Measurements from ENCODE around the gene CTNND2.

CTNND2 gene

GRCh38 chr5:11520241-11520930 lies 383.9 kb downstream of the CTNND2 start:
- DNase-seq (ENCODE audit: low read depth in 3 of 3), result no peak

- no peak for DNase-seq (ENCODE audit: low read depth in 3 of 3)
Observed at GRCh38 chr5:11519236-11519635, 385.0 kb downstream of the CTNND2 start.

- no peak for DNase-seq (ENCODE audit: low read depth in 3 of 3)
Observed at GRCh38 chr5:11518676-11519075, 385.6 kb downstream of the CTNND2 start.

DNA sequence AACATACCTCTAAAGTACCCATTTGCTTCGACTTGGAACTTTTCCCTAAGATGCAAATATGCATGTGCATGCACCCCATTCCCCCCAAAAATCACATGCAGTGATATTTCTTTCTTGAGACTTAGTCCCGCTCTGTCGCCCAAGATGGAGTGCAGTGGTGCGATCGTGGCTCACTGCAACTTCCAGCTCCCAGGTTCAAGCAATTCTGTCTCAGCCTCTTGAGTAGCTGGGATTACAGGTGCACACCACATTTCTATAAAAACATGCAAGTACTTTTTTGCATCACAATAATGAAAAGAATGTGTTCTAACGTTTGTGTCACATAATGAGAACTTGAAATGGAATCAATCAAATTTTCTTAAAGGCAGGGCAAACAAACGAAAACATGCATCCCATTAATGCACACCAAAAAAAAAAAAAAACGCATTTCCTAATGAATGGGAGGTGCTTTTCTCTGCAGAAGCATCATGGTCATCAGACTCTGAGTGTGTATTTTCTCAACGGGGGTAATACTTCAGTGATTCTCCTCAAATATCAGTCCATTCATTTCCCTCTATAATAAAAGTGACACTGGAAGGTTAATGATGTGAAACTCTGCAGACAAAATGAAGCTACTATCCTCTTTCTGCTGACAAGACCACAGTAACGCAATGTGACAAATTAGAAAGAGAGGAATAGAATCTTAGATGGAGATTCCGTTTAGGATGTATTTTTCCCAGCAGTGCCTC lies 389.4 kb downstream of the CTNND2 start:
- DNase-seq (ENCODE audit: low read depth in 3 of 3), result no peak

DNA sequence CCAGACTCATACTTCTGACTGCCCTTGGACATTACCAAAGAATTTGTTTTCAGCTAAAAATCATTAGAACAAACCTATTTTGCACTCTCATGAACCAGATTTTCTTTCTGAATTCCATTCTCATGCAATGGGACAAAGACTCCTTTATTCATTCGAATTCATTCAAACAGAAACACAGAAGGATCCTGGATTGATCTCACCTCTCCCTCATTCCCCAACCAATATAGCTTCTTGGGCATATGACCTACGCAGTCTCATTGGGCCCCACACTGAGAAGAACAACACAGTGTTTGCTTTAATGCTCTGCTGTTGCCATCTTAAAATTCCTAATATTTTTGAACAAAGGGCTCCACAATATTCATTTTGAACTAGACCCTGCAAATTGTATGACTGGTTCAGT lies 392.4 kb downstream of the CTNND2 start:
- no peak for DNase-seq (ENCODE audit: low read depth in 3 of 3)

DNA sequence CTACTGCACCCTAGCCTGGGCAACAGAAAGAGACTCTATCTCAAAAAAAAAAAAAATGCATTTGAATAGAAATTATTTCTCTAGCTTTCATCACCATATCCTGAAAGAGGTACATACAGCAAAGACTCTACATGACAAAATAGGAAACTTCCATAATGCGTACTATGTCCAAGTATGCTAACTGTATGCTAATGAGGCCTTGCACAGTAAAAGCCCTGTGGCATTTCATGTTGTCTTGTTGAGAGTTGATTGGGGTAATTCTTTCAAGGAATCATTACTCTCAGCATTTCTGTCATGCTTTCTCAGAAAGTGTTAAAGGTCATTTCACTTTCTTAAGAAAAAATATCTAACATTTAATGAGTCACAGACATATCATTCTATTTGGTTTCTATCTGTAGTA lies 393.4 kb downstream of the CTNND2 start:
- DNase-seq (ENCODE audit: low read depth in 3 of 3), result no peak

DNA sequence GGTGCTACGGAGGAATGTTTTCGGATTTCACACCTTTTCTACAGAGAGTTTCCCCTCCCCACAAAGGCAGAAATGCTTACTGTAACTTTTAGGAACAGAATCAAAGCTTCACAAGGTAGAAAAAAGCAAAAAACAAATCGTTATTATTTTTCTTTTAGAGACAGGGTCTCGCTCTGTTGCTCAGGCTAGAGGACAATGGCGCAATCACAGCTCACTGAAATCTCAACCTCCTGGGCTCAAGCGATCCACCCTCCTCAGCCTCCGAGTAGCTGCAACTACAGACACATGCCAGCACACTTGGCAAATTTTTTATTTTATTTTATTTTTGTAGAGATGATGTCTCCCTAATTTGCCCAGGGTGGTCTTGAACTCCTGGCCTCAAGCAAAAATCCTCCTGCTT lies 394.5 kb downstream of the CTNND2 start:
- DNase-seq (ENCODE audit: low read depth in 3 of 3), result no peak

GRCh38 chr5:11507156-11507910 lies 396.9 kb downstream of the CTNND2 start:
- no peak for DNase-seq (ENCODE audit: low read depth in 3 of 3)

DNA sequence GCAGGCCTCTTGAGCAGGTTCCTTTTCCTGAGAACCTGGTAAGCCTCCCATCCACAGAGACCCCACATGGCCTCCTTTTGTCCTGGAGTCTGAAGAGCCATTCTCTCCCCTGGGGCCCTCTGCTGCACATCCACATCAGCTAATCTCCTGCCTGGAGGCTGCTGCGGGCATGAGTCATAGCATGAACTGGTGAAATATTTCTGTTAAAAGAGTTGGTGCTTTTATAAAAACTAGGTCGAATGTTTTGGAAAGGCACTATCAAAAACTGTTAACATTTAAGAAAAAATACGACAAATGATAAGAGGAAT lies 399.4 kb downstream of the CTNND2 start:
- DNase-seq (ENCODE audit: low read depth in 3 of 3), result no peak

GRCh38 chr5:11504065-11504885 lies 400.0 kb downstream of the CTNND2 start:
- no peak for DNase-seq (ENCODE audit: low read depth in 3 of 3)

DNA sequence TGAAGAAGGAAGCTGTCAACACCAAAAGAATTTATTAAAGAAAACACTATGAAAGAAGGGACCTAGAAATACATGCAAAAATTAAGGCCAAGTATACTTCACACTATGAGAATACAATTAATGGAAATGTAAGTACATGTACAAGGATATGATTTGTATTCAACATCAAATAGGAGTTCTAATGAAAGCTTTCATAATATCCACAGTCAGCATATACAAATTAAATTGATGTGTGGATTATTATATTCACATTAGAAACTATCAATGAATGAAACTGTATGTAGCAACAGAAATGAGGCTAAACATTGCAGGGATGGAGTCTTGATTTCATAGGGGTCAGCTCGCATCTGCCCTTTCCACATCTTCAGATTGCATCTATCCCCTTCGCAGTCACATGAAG lies 401.5 kb downstream of the CTNND2 start:
- no peak for DNase-seq (ENCODE audit: low read depth in 3 of 3)

GRCh38 chr5:11497651-11498050 lies 406.6 kb downstream of the CTNND2 start:
- DNase-seq (ENCODE audit: low read depth in 3 of 3), result no peak

DNA sequence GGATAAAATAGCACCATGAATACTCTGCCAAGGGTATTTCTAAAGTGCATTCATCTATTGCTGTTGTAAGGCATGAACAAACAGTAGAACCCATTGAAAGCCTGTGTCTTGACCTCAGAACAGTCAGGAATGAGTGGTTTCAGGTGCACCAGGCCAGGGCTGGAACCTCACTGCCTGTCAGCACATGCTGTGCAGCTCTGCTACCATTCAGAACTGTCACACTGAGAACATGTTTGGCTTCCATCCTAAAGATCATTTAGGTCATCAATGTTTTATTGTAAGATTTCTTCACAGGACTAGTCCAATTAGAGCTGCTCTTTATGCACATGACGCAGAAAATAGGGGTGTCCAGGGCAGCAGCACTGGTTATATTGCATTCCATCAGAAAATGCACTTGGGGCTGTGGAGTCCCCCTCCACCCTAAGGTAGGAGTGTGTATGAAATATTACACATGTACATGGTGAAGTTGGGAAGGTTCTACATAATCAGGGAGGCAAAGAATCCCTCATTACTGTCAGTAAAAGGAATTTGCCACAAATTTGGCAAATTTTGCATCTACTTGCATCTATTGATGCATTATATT lies 408.0 kb downstream of the CTNND2 start:
- DNase-seq (ENCODE audit: low read depth in 3 of 3), result no peak

DNA sequence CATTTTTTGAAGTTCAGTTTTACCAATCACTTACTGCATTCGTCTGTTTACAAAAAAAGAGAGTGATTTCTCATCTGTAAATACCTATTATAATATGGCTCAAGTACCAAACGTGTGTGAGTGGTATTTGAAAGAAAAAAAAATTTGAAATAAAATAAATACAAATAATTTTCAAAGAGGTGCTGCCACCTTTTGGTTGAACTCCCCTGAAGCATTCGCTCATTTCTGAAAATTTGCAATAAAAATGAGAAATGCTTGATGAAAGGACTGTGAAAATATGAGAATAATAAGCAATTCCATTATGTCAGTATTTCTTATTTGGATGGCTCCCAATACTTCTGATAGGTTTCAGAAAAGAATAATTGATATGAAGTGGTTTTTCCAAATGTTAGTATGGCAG lies 409.9 kb downstream of the CTNND2 start:
- DNase-seq (ENCODE audit: low read depth in 3 of 3), result no peak

DNA sequence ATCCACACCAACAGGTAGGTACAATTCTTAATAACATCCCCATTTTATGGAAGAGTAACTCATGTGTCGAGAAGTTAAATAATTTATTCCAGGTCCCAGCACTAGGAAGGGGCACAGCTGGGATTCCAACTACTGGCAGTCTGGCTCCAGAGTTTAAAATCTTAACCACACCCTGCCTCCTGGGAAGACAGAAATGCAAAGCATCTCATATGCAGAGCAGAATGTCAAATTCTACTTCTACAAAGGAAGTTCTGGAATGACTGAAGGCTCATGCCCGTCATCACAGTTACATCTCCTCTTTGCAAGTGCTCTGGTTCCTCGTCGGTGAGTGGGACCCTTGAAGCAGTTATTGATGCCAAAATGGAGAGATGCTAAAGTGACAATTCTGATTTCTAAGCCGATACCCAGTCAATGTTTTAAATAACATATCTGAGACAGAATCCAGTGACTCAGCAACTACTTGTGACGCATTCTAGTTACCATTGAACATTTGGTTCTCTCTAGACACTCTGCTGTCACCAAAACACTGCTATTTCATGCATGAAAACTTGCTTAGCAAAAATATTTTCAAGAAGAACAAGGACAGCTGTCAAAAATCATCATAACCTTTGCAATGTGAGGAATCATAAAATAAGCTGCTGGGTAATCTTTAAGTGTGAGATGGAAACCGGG lies 412.7 kb downstream of the CTNND2 start:
- DNase-seq (ENCODE audit: low read depth in 3 of 3), result no peak

- DNase-seq (ENCODE audit: low read depth in 3 of 3), result no peak
Observed at GRCh38 chr5:11483630-11484029, 420.6 kb downstream of the CTNND2 start.

GRCh38 chr5:11482011-11482410 lies 422.2 kb downstream of the CTNND2 start:
- no peak for DNase-seq (ENCODE audit: low read depth in 3 of 3)

DNA sequence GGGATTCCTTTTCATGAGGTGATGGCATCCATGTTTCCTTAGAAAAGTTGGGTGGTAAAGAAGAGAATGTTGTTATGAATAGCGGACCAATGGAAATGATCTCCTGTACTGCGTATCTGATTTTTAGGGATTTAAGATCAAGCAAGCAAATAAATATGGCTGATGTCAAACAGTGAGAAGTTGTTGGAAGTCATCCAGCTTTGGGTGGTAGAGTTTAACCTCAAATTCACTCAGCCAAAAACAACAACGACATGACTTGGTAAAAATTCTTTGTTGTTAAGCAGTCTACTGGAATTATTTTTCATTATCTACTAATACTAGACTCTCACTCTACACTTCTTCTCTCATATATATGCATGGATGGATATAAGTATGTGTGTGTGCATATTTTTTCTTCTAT lies 426.5 kb downstream of the CTNND2 start:
- DNase-seq (ENCODE audit: low read depth in 3 of 3), result no peak

DNA sequence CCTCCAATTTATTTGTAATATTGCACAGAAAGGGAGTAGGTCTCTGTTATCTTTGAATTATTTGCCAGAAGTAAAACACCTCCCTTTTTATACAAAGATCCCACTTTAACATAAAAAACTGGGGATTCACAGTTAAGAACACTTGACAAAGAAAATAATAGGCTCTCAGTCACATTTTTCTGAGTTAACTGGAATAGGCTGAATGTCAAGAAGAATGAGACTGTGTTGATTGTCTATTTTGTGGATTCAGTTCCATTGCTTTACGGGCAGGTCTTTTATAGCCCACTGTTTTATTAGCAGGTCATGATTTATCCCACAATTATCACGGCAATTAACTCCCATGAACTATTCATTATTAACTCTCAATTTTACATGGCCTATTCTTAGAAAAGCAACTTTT lies 427.4 kb downstream of the CTNND2 start:
- no peak for DNase-seq (ENCODE audit: low read depth in 3 of 3)

DNA sequence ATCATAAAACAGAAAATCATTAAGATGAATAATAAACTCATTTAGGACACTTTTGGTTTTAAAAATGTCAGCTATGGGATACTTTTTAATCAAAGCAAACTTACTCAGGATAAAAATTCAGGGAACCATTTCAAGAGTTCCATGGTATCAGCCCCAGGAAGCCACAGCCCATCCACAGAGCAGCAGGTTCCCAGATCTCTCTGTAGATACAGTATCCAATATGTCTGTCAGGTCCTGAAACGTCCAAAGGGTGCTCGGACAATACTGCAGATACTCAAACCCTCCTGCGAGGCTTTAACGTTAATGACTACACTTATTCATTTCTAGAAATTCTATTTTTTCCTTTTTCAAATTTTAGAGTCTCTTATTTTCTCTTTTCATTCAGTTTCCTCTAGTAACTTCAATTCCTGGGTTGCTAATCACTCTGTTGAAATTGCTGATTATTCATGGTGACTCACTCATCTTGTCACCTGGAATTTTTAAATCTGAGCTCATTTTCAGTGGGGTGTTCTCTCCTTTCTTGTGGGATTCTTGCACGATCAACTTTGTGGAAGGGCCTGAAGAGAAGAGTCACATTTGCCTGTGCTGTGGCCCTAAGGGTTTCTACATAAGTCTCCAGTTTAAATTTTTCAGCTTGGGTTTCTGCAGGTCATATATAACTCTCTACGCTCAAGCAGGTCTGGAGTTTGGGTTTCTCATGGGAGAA lies 435.8 kb downstream of the CTNND2 start:
- DNase-seq (ENCODE audit: low read depth in 3 of 3), result no peak

DNA sequence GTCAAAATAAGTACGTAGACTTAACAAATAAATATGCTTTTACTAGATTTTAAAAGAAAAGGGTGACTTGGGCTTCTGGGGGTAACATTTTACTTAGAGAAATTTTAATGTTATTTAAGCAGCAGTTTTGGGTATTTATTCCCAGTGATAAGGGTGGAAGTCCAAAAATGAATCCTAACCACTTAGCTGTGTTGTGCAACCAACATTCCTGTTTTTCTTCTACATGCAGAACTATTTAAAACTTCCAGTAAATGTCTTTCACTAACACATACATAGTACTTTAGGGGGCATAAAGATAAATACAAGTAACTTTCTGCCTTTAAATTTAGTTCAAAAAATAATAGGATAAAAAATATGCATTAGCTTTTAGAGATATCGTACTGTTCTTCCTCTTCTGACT lies 436.7 kb downstream of the CTNND2 start:
- no peak for DNase-seq (ENCODE audit: low read depth in 3 of 3)

Data from stimulated activated CD4-positive, alpha-beta T cell treated with anti-CD3 and anti-CD28 coated beads, TNF-alpha, amount 100 ng/mL, for 4 hours (primary cell).